SK-N-MC (cell line): ENCODE measurements around the gene CALN1.

ENCODE experiments used
- EZH2 ChIP-seq: fragments of 200-600 bp; sonication (generic); IDR thresholded peaks from one replicate; pipeline ENCODE4 v1.6.1; 2017; ENCODE audit warnings: antibody characterized with exemption
- FOXP2 ChIP-seq: optimal IDR thresholded peaks from 2 replicates; pipeline ENCODE3; 2011; ENCODE audit warnings: mild to moderate bottlenecking, moderate library complexity; ENCODE audit not compliant: insufficient read depth; ENCODE audit errors: extremely low read length, control extremely low read depth
- POLR2AphosphoS5 ChIP-seq: IDR thresholded peaks from 2 replicates; pipeline ENCODE4 v1.6.1; 2012; ENCODE audit warnings: mild to moderate bottlenecking, low read depth, low read length, borderline replicate concordance

GRCh38 chr7:71785216-71785615, 626.9 kb downstream of the CALN1 start:
- TF ChIP-seq POLR2AphosphoS5 = no peak
- TF ChIP-seq EZH2 = no peak
- no peak for TF ChIP-seq FOXP2
